ENCODE results near the gene SLC5A1.
"Not testable (repeated sequence)": the region's sequence is repeated elsewhere in the genome, so short reads cannot be mapped to it uniquely, and the experiment has no call there.

The SLC5A1 gene

DNA sequence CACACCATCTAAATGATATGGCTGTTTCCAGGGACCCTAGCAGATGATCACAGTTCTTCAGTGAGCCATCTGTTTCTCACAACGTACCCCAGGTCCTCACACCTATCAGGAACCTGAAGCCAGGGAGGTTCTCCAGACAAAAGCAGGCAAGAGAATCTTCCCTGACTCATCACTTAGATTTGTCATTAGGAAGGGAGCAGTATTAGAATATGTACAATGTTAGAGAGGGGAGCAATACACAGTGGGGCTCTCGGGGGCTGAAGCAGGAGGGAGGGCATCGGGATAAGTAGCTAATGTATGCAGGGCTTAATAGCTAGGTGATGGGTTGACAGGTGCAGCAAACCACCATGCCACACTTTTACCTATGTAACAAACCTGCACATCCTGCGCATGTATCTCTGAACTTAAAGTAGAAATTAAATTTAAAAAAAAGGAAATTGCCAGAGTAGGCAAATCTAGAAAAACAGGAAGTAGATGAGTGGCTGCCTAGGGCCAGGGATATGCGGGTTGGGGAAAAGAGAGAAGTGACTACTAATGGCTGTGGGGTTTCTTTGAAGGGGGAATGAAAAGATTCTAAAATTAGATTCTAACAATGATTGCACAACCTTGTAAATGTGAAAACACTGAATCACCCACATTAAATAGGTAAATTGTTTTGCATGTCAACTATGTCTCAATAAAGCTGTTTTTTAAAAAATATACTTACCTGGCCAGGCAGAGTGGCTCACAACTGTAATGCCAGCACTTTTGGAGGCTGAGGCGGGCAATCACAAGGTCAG lies 101.6 kb downstream of the SLC5A1 start:
- DNase-seq (ENCODE audit: low read depth in 2 of 2), result no peak

DNA sequence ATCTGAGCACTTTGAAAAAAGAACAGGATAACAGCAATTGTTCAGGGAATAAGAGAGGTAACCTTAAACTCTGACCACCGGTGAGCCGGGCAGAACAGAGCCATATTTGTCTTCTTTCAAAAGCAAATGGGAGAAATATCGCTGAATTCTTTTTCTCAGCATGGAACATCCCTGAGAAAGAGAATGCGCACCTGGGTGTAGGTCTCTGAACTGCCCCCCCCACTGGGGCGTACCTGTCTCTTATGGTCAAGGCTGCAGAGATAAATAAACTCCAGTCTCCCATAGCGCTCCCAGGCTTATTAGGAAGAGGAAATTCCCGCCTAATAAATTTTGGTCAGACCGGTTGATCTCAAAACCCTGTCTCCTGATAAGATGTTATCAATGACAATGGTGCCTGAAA lies 104.1 kb downstream of the SLC5A1 start:
- DNase-seq (ENCODE audit: low read depth in 2 of 2), result not testable (repeated sequence)

DNA sequence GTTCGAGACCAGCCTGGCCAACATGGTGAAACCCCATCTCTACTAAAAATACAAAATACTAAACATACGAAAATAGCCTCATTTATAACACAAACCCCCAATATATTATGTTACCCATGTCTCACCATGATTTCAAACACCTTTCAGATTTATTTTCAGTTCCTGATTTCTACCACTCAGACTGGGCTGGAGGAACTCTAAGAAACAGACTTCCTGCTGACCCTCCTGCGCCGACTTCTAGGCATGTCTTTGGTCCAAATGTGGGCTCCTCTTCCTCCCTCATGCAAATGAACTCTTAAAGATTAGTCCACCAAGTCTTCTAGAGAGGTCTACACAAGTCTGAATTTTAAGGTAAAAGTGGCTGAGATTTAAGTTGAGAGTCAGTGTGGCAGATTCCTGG lies 105.3 kb downstream of the SLC5A1 start:
- DNase-seq (ENCODE audit: low read depth in 2 of 2), result not testable (repeated sequence)

DNA sequence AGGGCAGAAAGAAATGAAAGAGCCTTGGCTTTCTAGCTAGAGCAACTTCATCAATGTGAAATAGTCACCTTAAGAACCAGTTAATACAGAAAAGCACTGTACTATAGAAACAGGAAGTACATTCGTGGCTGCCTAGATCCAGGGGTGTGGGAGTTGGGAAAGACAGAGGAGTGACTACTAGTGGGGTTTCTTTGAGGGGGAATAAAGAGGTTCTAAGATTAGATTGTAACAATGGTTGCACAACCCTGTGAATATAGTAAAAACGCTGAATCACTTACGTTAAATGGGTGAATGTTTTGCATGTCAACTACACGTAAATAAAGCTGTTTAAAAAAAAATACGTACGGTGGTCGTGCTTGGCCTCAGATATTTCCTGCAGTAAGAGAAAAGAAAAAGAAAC lies 107.6 kb downstream of the SLC5A1 start:
- DNase-seq (ENCODE audit: low read depth in 2 of 2), result not testable (repeated sequence)

DNA sequence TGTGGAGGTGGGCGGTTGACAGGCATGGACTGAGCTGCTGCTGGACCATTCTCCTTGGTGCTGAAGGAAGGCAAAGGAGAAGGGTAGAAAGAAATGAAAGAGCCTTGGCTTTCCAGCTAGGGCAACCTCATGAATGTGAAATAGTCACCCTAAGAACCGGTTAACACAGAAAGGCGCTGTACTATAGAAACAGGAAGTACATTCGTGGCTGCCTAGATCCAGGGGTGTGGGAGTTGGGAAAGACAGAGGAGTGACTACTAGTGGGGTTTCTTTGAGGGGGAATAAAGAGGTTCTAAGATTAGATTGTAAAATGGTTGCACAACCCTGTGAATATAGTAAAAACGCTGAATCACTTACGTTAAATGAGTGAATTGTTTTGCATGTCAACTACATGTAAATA lies 108.6 kb downstream of the SLC5A1 start:
- not testable (repeated sequence) for DNase-seq (ENCODE audit: low read depth in 2 of 2)

DNA sequence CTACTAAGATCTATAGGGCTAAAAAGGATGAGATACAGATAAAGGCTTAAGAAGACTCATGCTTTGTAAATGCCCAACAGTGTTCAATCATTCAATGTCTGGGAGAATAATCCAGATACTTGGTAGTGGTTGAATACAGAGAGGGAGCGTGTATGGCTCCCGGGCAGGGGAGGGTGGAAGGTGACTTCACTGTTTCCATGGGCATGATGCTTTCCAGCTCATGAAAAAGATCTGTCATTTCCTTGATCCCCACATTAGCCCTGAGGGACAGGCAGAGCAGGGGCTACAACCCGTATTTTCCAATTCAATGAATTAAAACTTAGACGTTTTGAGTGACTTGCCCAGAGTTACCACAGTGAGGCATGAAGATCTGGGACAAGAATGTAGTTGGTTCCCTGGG lies 111.7 kb downstream of the SLC5A1 start:
- not testable (repeated sequence) for DNase-seq (ENCODE audit: low read depth in 2 of 2)

DNA sequence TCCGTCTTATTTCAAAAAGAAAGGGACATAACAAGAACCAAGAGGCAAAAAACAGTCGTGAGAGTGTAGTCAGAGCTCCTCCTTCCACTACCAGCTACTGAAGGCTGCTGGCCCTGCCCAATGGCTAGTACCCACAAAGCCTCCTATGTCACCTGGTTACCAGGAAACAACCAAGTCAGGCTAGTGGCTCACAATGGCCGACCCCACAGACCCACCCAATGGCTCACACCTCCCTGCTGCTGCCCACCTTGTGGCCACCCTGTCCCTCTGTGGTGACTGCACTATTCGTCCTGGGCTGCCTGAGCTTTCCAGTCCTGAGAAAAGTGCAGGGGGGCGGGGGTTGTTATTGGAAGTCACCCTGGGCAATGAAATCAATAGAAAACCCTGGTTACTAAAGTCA lies 114.6 kb downstream of the SLC5A1 start:
- DNase-seq (ENCODE audit: low read depth in 2 of 2), result not testable (repeated sequence)

DNA sequence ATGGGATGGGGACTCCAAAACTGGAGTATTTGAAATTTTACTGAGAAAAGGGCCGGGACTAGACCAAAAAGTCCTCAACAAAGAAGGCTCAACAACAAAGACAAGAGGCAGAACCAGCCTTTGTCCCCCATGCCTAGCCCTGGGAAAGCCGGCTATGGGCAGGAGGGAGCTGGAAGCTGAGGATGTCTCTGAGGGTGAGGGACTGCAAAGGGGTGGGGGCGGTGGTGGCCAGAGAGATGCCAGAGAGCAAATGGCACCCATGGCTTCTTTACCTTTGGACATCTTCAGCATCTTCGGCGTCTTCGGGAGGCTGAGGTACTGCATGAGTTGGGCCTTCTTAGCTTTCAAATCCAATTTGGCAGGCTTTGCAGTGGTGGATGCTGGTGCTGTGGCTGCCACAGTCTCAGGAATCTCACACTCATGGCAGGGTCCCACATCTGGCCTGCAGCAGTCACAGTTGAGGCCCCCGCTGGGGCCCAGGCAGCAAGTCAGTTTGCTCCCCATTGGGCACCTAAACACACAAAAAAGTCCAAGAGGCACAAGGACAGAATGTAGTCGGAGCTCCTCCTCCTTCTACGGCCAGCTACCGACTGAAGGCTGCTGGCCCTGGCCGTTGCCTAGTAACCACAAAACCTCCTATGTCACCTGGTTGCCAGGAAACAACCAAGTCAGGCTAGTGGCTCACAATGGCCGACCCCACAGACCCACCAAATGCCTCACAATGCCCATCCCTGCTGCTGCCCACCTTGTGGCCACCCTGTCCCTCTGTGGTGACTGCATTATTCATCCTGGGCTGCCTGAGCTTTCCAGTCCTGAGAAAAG lies 115.9 kb downstream of the SLC5A1 start, which contains the start of gene C22orf42:
Gene C22orf42, minus strand, starts transcription at position 592 of the 822 bp plus-strand sequence. Its CDS starts 88 bp downstream, at position 504.
- no peak for DNase-seq (ENCODE audit: low read depth in 2 of 2)

DNA sequence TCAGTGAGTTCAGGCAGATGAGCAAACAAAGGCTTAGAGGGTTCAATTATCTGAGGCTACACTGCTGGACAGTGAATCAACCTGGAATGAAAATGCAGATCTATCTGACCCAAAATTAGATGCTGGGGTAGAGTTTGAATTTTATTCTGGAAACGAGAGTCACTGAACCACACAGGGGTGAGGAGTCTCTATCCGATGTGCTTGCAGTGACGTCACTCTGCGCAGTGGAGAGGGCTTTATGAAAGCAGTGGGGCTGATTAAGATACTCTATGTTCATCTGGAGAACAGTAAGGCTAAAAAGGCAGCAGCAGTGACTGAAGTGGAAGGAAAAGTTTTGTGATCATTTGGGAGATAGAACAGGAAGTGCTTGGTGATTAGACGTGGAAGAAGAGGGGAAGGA lies 117.3 kb downstream of the SLC5A1 start:
- not testable (repeated sequence) for DNase-seq (ENCODE audit: low read depth in 2 of 2)

All from stimulated activated CD8-positive, alpha-beta memory T cell treated with anti-CD3 and anti-CD28 coated beads, Interleukin-15, amount 100 ng/mL, for 4 hours (primary cell).